Fibroblast of lung (primary cell): Measurements from ENCODE around the gene NOVA2. TPM values are rescaled to one million over a fixed set of nuclear protein-coding genes. Genes with fewer than 3 reads are reported as not detected.
A peak's percentile ranks its signal among the peaks of the same experiment; 100 is the strongest.

Experiments used
- DNase-seq, 2 donors: peaks; one replicate each; pipeline versions ENCODE4 v3.0.0 to v3.0.0-alpha.2; 2010; ENCODE audit warnings: low read depth in 2 of 2
- H2AFZ ChIP-seq: 2 replicates; pipeline ENCODE4 v1.5.1; 2012; ENCODE audit warnings: low read length, control low read depth, inconsistent platforms
- H3K27ac ChIP-seq: 2 replicates; pipeline ENCODE4 v1.5.1; 2011; ENCODE audit warnings: low read length, control low read depth; ENCODE audit not compliant: insufficient read depth
- H3K27me3 ChIP-seq: 2 replicates; pipeline ENCODE4 v1.5.1; 2011; ENCODE audit warnings: mild to moderate bottlenecking, low read length; ENCODE audit not compliant: control insufficient read depth, insufficient read depth
- H3K36me3 ChIP-seq: 2 replicates; pipeline ENCODE4 v1.5.1; 2011; ENCODE audit warnings: low read length; ENCODE audit not compliant: control insufficient read depth, insufficient read depth
- H3K4me1 ChIP-seq: 2 replicates; pipeline ENCODE4 v1.5.1; 2011; ENCODE audit warnings: low read length; ENCODE audit not compliant: control insufficient read depth, insufficient read depth; ENCODE audit errors: extremely low read depth
- H3K4me2 ChIP-seq: 2 replicates; pipeline ENCODE4 v1.5.1; 2011; ENCODE audit warnings: low read length, control low read depth; ENCODE audit not compliant: insufficient read depth; ENCODE audit errors: extremely low read depth
- H3K4me3 ChIP-seq, 4 experiments: fragments of 200-600 bp in 1 of 4; sonication (generic) in 1 of 4; replicated peaks in 1 of 4; 2 replicates each; pipeline ENCODE4 v1.5.1; 2011 to 2016; ENCODE audit warnings: low read length in 4 of 4, low read depth in 3 of 4, mild to moderate bottlenecking in 3 of 4, control low read depth in 2 of 4, inconsistent platforms in 1 of 4, mixed read lengths in 1 of 4; ENCODE audit not compliant: insufficient read depth in 1 of 4; ENCODE audit errors: control extremely low read depth in 1 of 4
- H3K79me2 ChIP-seq: 2 replicates; pipeline ENCODE4 v1.5.1; 2012; ENCODE audit warnings: mild to moderate bottlenecking, low read length, inconsistent platforms; ENCODE audit not compliant: control insufficient read depth, insufficient read depth
- H3K9ac ChIP-seq: 2 replicates; pipeline ENCODE4 v1.5.1; 2011; ENCODE audit warnings: mild to moderate bottlenecking, low read length, control low read depth; ENCODE audit not compliant: insufficient read depth
- H3K9me3 ChIP-seq: 2 replicates; pipeline ENCODE4 v1.5.1; 2012; ENCODE audit warnings: low read depth, low read length; ENCODE audit not compliant: control insufficient read depth, insufficient read depth
- H4K20me1 ChIP-seq: 2 replicates; pipeline ENCODE4 v1.5.1; 2011; ENCODE audit warnings: low read length; ENCODE audit not compliant: control insufficient read depth, insufficient read depth; ENCODE audit errors: extremely low read depth
- EZH2 ChIP-seq: IDR thresholded peaks from 2 replicates; pipeline ENCODE4 v1.5.1; 2012; ENCODE audit warnings: low read length, control low read depth, mild to moderate bottlenecking; ENCODE audit errors: missing control alignments
- polyA plus RNA-seq, 2 donors: library from polyadenylated mRNA; depleted of rRNA in 1 of 2; stranded (reverse) in 1 of 2; unstranded in 1 of 2; fragments of >200 nt; gene quantifications; 2 replicates each; pipeline ENCODE4 v1.2.1, GENCODE V29; 2011 to 2012; ENCODE audit warnings: missing spikeins in 1 of 2
- total RNA-seq: library from RNA; depleted of rRNA; stranded (reverse); fragments of >200 nt; gene quantifications from 2 replicates; pipeline ENCODE4 v1.2.1, GENCODE V29; 2014
- TF ChIP-seq, protein P1 (sequence below), 2 donors: IDR thresholded peaks in 1 of 2; conservative IDR thresholded peaks in 1 of 2; 1 replicate in 1 of 2; 2 replicates in 1 of 2; pipeline ENCODE4 v1.5.1; 2011 to 2012; ENCODE audit warnings: low read length in 2 of 2, control low read depth in 1 of 2, inconsistent platforms in 1 of 2, low read depth in 1 of 2, mild to moderate bottlenecking in 1 of 2

The NOVA2 gene
- total and polyA plus RNA-seq, 2 donors (not counting 1 experiment from before 2014, with no cell fraction given): 0.01 TPM; not detected in 1

DNA sequence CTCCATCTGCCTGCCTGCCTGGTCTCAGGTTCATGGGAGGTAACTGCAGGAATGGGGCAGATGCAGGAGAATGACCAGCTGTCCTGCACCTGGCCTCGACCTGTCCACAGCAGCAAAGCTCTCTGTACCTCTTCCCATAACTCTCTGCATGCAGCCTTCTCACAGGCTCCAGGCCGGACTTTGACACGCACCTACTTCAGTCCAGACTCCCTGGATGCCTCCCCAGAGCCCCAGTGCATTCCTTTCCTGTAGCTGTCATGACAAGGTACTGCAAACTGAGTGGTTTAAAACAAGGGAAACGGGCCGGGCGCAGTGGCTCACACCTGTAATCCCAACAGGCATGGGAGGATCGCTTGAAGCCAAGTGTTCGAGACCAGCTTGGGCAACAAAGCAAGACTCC, 62.4 kb downstream of the NOVA2 start:
- TF ChIP-seq, protein P1, sequence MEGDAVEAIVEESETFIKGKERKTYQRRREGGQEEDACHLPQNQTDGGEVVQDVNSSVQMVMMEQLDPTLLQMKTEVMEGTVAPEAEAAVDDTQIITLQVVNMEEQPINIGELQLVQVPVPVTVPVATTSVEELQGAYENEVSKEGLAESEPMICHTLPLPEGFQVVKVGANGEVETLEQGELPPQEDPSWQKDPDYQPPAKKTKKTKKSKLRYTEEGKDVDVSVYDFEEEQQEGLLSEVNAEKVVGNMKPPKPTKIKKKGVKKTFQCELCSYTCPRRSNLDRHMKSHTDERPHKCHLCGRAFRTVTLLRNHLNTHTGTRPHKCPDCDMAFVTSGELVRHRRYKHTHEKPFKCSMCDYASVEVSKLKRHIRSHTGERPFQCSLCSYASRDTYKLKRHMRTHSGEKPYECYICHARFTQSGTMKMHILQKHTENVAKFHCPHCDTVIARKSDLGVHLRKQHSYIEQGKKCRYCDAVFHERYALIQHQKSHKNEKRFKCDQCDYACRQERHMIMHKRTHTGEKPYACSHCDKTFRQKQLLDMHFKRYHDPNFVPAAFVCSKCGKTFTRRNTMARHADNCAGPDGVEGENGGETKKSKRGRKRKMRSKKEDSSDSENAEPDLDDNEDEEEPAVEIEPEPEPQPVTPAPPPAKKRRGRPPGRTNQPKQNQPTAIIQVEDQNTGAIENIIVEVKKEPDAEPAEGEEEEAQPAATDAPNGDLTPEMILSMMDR (conservative IDR thresholded peaks at IDR 0.05 in 1 of 2, IDR thresholded peaks at IDR 0.05 in 1 of 2; ENCODE audit: low read depth in 1 of 2, low read length in 2 of 2): no peak
- no peak for TF ChIP-seq EZH2

DNA sequence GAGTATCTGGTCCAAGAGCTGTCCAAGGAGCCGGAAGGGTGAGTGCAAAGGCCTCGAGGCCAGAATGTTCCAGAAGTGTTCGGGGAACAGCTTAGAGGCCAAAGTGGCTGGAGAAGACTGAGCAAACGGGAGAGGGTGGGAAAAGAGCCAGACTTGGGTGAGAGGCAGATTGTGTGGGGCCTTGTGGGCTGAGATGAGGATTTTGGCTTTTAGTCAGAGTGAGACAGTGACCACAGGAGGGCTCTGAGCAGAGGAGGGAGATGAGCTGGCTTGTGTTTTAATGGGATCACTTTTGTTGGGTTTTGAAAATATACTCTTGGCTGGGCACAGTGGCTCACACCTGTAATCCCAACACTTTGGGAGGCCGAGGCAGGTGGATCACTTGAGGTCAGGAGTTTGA, 64.7 kb downstream of the NOVA2 start:
- no peak overlapping the region for H2AFZ ChIP-seq
- H3K4me3 ChIP-seq: no peak overlapping the region
- DNase-seq: peak in 1 of 2 donors; percentile 35
- no peak overlapping the region for H3K4me2 ChIP-seq
- no peak overlapping the region for H3K27ac ChIP-seq
- H4K20me1 ChIP-seq: no peaks in the 10 kb centered on the region
- H3K9me3 ChIP-seq: no peaks in the 10 kb centered on the region
- H3K9ac ChIP-seq: no peak overlapping the region
- no peaks in the 10 kb centered on the region for H3K36me3 ChIP-seq
- H3K27me3 ChIP-seq: peaks cover 2% of the 10 kb centered on the region
- no peaks in the 10 kb centered on the region for H3K4me1 ChIP-seq
- no peak for TF ChIP-seq EZH2
- TF ChIP-seq, protein P1 (conservative IDR thresholded peaks at IDR 0.05 in 1 of 2, IDR thresholded peaks at IDR 0.05 in 1 of 2; ENCODE audit: low read depth in 1 of 2, low read length in 2 of 2): no peak
- no peaks in the 10 kb centered on the region for H3K79me2 ChIP-seq

More for the DNA sequence above, 62.4 kb downstream of the NOVA2 start:
- Histone ChIP-seq H3K27ac (no peak overlapping the region), H2AFZ (no peak overlapping the region), H3K4me2 (no peak overlapping the region), H3K27me3 (peaks cover 2% of the 10 kb centered on the region), H3K9me3 (no peaks in the 10 kb centered on the region), H3K79me2 (no peaks in the 10 kb centered on the region), H3K4me1 (no peaks in the 10 kb centered on the region), H3K4me3 (no peak overlapping the region), H3K9ac (no peak overlapping the region), H4K20me1 (no peaks in the 10 kb centered on the region), H3K36me3 (no peaks in the 10 kb centered on the region)
- no peak for DNase-seq

DNA sequence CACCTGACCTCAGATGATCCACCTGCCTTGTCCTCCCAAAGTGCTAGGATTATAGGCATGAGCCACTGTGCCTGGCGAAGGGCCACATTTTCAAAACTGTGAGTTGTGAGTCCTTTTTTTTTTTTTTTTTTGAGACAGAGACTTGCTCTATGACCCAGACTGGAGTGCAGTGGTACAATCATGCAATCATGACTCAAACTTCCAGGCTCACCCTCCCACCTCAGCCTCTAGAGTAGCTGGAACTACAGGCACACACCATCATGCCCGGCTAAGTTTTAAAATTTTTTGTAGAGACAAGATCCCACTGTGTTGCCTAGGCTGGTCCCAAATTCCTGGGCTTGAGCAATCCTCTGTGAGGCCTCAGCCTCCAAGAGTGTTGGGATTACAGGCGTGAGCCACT, 67.4 kb downstream of the NOVA2 start:
- H3K4me1 ChIP-seq: no peaks in the 10 kb centered on the region
- no peak overlapping the region for H3K27ac ChIP-seq
- no peak overlapping the region for H3K4me3 ChIP-seq
- H3K36me3 ChIP-seq: no peaks in the 10 kb centered on the region
- H3K4me2 ChIP-seq: no peak overlapping the region
- TF ChIP-seq, protein P1 (conservative IDR thresholded peaks at IDR 0.05 in 1 of 2, IDR thresholded peaks at IDR 0.05 in 1 of 2; ENCODE audit: low read depth in 1 of 2, low read length in 2 of 2): no peak
- no peak for TF ChIP-seq EZH2
- no peaks in the 10 kb centered on the region for H3K79me2 ChIP-seq
- H3K27me3 ChIP-seq: peaks cover 2% of the 10 kb centered on the region
- no peak overlapping the region for H3K9ac ChIP-seq
- no peaks in the 10 kb centered on the region for H3K9me3 ChIP-seq
- peak in 1 of 2 donors; percentile 31 for DNase-seq
- H2AFZ ChIP-seq: no peak overlapping the region
- H4K20me1 ChIP-seq: no peaks in the 10 kb centered on the region
